Measurements from ENCODE around the gene TMEM63C. TPM values are rescaled to one million over a fixed set of nuclear protein-coding genes. Genes with fewer than 3 reads are reported as not detected.

Gene TMEM63C
- total and polyA plus RNA-seq, 2 donors (not counting 1 experiment from before 2014, with no cell fraction given), result 0.63 to 3.2 TPM

DNA sequence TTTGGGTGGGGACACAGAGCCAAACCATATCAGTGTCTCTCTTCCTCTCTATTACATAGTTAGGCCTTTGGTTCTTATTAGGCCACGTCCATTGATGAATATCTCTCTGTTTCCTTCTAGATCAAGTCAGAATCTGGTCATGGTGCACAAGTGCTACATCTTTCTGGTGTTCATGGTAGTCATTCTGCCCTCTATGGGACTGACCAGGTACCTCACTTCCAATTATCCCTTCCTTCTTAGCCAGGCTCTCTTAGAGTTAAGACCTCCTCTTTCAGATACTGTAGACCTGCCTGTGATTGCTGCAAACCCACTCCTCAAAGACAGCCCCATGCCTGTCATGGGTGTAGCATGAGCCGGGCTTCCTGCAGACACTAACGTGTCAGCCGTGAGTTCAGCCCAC, 64.2 kb downstream of the TMEM63C start:
- TF ChIP-seq, protein P1, sequence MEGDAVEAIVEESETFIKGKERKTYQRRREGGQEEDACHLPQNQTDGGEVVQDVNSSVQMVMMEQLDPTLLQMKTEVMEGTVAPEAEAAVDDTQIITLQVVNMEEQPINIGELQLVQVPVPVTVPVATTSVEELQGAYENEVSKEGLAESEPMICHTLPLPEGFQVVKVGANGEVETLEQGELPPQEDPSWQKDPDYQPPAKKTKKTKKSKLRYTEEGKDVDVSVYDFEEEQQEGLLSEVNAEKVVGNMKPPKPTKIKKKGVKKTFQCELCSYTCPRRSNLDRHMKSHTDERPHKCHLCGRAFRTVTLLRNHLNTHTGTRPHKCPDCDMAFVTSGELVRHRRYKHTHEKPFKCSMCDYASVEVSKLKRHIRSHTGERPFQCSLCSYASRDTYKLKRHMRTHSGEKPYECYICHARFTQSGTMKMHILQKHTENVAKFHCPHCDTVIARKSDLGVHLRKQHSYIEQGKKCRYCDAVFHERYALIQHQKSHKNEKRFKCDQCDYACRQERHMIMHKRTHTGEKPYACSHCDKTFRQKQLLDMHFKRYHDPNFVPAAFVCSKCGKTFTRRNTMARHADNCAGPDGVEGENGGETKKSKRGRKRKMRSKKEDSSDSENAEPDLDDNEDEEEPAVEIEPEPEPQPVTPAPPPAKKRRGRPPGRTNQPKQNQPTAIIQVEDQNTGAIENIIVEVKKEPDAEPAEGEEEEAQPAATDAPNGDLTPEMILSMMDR (IDR thresholded peaks at IDR 0.05), result no peak
- no peak for TF ChIP-seq EZH2 (IDR thresholded peaks at IDR 0.05; ENCODE audit: borderline replicate concordance, insufficient read depth, low read depth, low read length, poor library complexity, severe bottlenecking)
- H3K4me2 ChIP-seq (replicated peaks; ENCODE audit: low read depth, low read length, poor library complexity, severe bottlenecking), result no peak overlapping the region
- 100% methylated on average over 4 of the region's 4 CpGs for WGBS (ENCODE audit: insufficient coverage)

DNA sequence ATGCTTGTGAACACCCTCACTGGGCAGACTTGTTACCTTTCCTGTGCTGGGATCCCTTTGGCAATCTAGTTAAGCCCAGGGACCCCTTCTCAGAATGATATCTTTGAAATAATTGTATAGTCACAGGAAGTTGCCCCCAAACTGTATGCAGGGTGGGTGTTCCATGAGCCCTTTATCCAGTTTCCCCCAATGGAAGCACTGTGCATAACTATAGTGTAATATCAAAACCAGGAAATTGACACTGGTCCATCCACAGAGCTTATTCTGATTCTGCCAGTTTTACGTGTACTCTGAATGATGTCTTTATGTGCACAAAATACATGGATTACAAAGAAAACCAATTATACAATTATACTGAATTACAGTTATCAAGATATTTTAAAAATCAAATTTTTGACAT, 65.2 kb downstream of the TMEM63C start:
- no peaks in the 10 kb centered on the region for H3K36me3 ChIP-seq (replicated peaks in 1 of 2; ENCODE audit: control extremely low read depth in 1 of 2, control insufficient read depth in 1 of 2, extremely low read depth in 1 of 2, insufficient read depth in 2 of 2, low read length in 1 of 2)
- H3K9me3 ChIP-seq (ENCODE audit: control extremely low read depth in 1 of 3, control insufficient read depth in 2 of 3, insufficient read depth in 1 of 3, low read length in 2 of 3), result peaks cover 0 to 10% (median 0%) of the 10 kb centered on the region in 3 donors
- no peaks in the 10 kb centered on the region for H4K20me1 ChIP-seq (ENCODE audit: control insufficient read depth, insufficient read depth, low read length, poor library complexity, severe bottlenecking)
- POLR2A ChIA-PET, result no interaction called here
- H3K4me1 Mint-ChIP-seq, result peaks cover 37% of the 10 kb centered on the region
- H3K27me3 ChIP-seq (replicated peaks in 1 of 4; ENCODE audit: control extremely low read depth in 1 of 4, control insufficient read depth in 3 of 4, insufficient read depth in 4 of 4, low read length in 3 of 4), result no peaks in the 10 kb centered on the region
- H3K4me2 ChIP-seq (replicated peaks; ENCODE audit: low read depth, low read length, poor library complexity, severe bottlenecking), result no peak overlapping the region
- no peak overlapping the region for H3K27ac ChIP-seq (ENCODE audit: low read length in 2 of 2)
- CTCF ChIA-PET, result no interaction called here
- H3K79me2 ChIP-seq (ENCODE audit: control insufficient read depth, insufficient read depth, low read length), result no peaks in the 10 kb centered on the region
- H3K9me3 Mint-ChIP-seq (ENCODE audit: insufficient read depth), result peaks cover 2% of the 10 kb centered on the region
- peaks cover 34% of the 10 kb centered on the region in 2 donors for H3K4me1 ChIP-seq (ENCODE audit: control insufficient read depth in 2 of 2, insufficient read depth in 2 of 2, low read length in 2 of 2)
- ATAC-seq (ENCODE audit: low read depth) (no peak), DNase-seq (no peak)
- H3K4me3 ChIP-seq (ENCODE audit: control extremely low read depth in 1 of 5, extremely low read depth in 1 of 5, insufficient read depth in 1 of 5, low read depth in 2 of 5, low read length in 4 of 5), result no peak overlapping the region
- H3K9ac ChIP-seq (ENCODE audit: low read length), result no peak overlapping the region
- TF ChIP-seq, protein P1 (IDR thresholded peaks at IDR 0.05), result no peak
- TF ChIP-seq EZH2 (IDR thresholded peaks at IDR 0.05; ENCODE audit: borderline replicate concordance, insufficient read depth, low read depth, low read length, poor library complexity, severe bottlenecking), result no peak
- H2AFZ ChIP-seq (ENCODE audit: insufficient read depth, low read depth, low read length, poor library complexity, severe bottlenecking), result no peak overlapping the region
- no peak overlapping the region for H3K27ac Mint-ChIP-seq
- no peaks in the 10 kb centered on the region for H3K27me3 Mint-ChIP-seq
- WGBS (ENCODE audit: insufficient coverage), result no CpG with 5 or more reads among the region's 1 CpG
- intact Hi-C loops (cut with micrococcal nuclease), result no loop called here
- no peak overlapping the region for H3K4me3 Mint-ChIP-seq

More for the DNA sequence above, 64.2 kb downstream of the TMEM63C start:
- Mint-ChIP-seq H3K9me3 (ENCODE audit: insufficient read depth) (peaks cover 2% of the 10 kb centered on the region), H3K4me1 (peaks cover 42% of the 10 kb centered on the region), H3K4me3 (no peak overlapping the region), H3K27me3 (no peaks in the 10 kb centered on the region), H3K27ac (no peak overlapping the region)
- no peak overlapping the region for H3K9ac ChIP-seq (ENCODE audit: low read length)
- H3K27me3 ChIP-seq (replicated peaks in 1 of 4; ENCODE audit: control extremely low read depth in 1 of 4, control insufficient read depth in 3 of 4, insufficient read depth in 4 of 4, low read length in 3 of 4), result no peaks in the 10 kb centered on the region
- H3K4me1 ChIP-seq (ENCODE audit: control insufficient read depth in 2 of 2, insufficient read depth in 2 of 2, low read length in 2 of 2), result peaks cover 37 to 39% of the 10 kb centered on the region in 2 donors
- ChIA-PET POLR2A (no interaction called here), CTCF (no interaction called here)
- ATAC-seq (ENCODE audit: low read depth) (no peak), DNase-seq (no peak)
- H3K27ac ChIP-seq (ENCODE audit: low read length in 2 of 2), result no peak overlapping the region
- H3K9me3 ChIP-seq (ENCODE audit: control extremely low read depth in 1 of 3, control insufficient read depth in 2 of 3, insufficient read depth in 1 of 3, low read length in 2 of 3), result peaks cover 0 to 10% (median 0%) of the 10 kb centered on the region in 3 donors
- H2AFZ ChIP-seq (ENCODE audit: insufficient read depth, low read depth, low read length, poor library complexity, severe bottlenecking), result no peak overlapping the region
- intact Hi-C loops (cut with micrococcal nuclease), result no loop called here
- no peaks in the 10 kb centered on the region for H3K36me3 ChIP-seq (replicated peaks in 1 of 2; ENCODE audit: control extremely low read depth in 1 of 2, control insufficient read depth in 1 of 2, extremely low read depth in 1 of 2, insufficient read depth in 2 of 2, low read length in 1 of 2)
- no peak overlapping the region for H3K4me3 ChIP-seq (ENCODE audit: control extremely low read depth in 1 of 5, extremely low read depth in 1 of 5, insufficient read depth in 1 of 5, low read depth in 2 of 5, low read length in 4 of 5)
- no peaks in the 10 kb centered on the region for H4K20me1 ChIP-seq (ENCODE audit: control insufficient read depth, insufficient read depth, low read length, poor library complexity, severe bottlenecking)
- H3K79me2 ChIP-seq (ENCODE audit: control insufficient read depth, insufficient read depth, low read length), result no peaks in the 10 kb centered on the region
